Occipital lobe (tissue), 2 donors: Measurements from ENCODE around the gene DAD1. TPM values are rescaled to one million over a fixed set of nuclear protein-coding genes. Genes with fewer than 3 reads are reported as not detected.
A peak's percentile ranks its signal among the peaks of the same experiment; 100 is the strongest.
"Not testable (repeated sequence)": the region's sequence is repeated elsewhere in the genome, so short reads cannot be mapped to it uniquely, and the experiment has no call there.

Experiments
- DNase-seq: peaks from one replicate; lab custom pipeline; 2025; lab: John Stamatoyannopoulos, UW
- total RNA-seq: library from RNA; depleted of rRNA; stranded (reverse); fragments of >200 nt; gene quantifications from one replicate; pipeline ENCODE4 v1.2.3, GENCODE V29; 2014

The DAD1 gene
- total RNA-seq, 1 donor from 2014 or later: 72.5 TPM

- DNase-seq: no peak
These were observed 35.6 kb downstream of the DAD1 start for GRCh38 chr14:22553445-22553844.

DNA sequence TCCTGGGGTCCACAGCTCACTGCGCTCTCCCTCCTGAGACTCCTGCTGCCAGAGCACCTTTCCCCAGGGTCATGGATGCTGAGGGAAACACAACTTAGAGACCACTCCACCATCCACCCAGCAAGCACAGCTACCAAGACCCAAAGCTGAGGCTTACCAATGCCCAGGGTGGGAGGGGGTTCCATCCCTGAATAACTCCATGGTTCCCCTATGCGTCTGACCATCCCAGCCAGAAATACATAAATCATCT is 36.3 kb downstream of the DAD1 start:
- DNase-seq: no peak

DNA sequence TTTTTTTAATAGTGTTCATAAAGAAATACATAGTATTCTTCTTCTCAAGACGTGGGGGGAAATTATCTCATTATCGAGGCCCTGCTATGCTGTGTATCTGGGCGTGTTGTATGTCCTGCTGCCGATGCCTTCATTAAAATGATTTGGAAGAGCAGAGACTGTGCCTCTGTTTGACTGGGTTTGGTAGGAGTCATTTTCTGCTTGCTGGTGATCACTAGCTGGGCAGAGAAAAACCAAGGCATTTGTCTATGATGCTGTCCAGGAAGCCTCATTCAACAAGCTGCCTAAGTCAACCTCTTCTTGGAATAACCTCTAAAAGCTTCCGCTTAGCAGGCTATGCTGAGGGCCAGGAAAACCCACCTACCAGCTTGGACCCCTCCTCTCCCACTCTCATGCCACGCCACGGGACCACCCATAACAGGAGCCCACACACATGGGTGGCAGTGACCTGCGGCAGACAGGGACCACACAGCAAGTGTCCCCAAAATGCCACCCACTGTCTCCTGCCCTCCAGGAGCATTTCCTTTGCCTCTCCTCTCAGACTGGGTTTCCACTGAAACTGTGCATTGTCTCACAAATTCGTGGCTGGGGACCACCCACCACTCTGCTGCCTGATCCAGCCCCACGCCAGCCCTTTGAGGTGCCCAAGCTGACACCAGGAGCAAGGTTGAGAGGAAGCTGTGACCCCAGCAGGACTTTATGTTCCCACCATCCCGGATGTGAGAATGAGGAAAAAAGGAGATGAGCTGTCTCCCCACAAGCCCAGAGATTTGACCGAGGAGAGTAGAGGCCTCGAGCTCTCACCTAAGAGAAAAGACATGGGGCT is 36.8 kb downstream of the DAD1 start:
- DNase-seq: no peak

DNA sequence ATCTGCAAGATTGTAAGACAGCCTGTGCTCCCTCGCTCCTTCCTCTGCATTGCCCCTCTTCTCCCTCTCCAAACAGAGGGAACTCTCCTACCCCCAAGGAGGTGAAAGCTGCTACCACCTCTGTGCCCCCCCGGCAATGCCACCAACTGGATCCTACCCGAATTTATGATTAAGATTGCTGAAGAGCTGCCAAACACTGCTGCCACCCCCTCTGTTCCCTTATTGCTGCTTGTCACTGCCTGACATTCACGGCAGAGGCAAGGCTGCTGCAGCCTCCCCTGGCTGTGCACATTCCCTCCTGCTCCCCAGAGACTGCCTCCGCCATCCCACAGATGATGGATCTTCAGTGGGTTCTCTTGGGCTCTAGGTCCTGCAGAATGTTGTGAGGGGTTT is 37.4 kb downstream of the DAD1 start:
- DNase-seq: peak; percentile 33

- DNase-seq: no peak
These were observed 38.9 kb downstream of the DAD1 start for GRCh38 chr14:22549981-22550673.

- no peak for DNase-seq
These were observed 39.6 kb downstream of the DAD1 start for GRCh38 chr14:22549324-22549962.

- DNase-seq: no peak
These were observed 40.9 kb downstream of the DAD1 start for GRCh38 chr14:22547948-22548750.

DNA sequence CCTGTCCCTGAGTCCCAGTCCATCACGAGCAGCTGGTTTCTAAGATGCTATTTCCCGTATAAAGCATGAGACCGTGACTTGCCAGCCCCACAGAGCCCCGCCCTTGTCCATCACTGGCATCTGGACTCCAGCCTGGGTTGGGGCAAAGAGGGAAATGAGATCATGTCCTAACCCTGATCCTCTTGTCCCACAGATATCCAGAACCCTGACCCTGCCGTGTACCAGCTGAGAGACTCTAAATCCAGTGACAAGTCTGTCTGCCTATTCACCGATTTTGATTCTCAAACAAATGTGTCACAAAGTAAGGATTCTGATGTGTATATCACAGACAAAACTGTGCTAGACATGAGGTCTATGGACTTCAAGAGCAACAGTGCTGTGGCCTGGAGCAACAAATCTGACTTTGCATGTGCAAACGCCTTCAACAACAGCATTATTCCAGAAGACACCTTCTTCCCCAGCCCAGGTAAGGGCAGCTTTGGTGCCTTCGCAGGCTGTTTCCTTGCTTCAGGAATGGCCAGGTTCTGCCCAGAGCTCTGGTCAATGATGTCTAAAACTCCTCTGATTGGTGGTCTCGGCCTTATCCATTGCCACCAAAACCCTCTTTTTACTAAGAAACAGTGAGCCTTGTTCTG is 41.6 kb downstream of the DAD1 start:
- DNase-seq: no peak

DNA sequence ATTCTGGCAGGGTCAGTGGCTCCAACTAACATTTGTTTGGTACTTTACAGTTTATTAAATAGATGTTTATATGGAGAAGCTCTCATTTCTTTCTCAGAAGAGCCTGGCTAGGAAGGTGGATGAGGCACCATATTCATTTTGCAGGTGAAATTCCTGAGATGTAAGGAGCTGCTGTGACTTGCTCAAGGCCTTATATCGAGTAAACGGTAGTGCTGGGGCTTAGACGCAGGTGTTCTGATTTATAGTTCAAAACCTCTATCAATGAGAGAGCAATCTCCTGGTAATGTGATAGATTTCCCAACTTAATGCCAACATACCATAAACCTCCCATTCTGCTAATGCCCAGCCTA is 42.3 kb downstream of the DAD1 start:
- DNase-seq: no peak

DNA sequence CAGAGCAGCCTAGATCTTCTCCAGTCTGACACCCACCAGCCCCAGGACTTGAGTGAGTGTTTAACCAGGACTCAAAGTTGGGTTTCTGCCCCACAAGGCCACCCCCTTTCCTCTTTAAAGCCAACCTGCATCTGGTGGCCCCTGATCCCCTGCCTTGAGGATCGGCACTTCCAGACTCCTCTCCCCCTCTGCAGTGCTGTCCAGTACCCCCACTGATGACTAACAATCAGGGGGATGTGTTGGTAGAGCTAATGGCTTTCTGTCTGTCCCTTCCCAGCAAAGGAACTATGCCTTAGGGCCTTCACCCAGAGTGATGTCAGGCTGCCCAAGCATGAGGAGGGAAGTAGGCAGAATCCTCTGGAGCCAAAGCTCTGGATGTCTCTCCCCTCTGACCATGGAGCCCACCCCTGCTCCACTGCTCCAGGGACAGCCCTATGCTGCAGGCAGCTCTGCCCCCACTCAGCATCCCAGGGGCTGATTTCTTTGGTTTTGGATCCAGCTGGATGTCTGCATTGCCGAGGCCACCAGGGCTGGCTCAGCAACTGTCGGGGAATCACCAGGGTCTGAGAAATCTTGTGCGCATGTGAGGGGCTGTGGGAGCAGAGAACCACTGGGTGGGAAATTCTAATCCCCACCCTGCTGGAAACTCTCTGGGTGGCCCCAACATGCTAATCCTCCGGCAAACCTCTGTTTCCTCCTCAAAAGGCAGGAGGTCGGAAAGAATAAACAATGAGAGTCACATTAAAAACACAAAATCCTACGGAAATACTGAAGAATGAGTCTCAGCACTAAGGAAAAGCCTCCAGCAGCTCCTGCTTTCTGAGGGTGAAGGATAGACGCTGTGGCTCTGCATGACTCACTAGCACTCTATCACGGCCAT is 42.9 kb downstream of the DAD1 start:
- DNase-seq: no peak

GRCh38 chr14:22544881-22545420 is 44.1 kb downstream of the DAD1 start:
- no peak for DNase-seq

GRCh38 chr14:22544406-22544805 is 44.6 kb downstream of the DAD1 start:
- DNase-seq: no peak

- DNase-seq: not testable (repeated sequence)
These were observed 45.3 kb downstream of the DAD1 start for GRCh38 chr14:22543570-22544357.

GRCh38 chr14:22542360-22542759 is 46.7 kb downstream of the DAD1 start:
- no peak for DNase-seq

DNA sequence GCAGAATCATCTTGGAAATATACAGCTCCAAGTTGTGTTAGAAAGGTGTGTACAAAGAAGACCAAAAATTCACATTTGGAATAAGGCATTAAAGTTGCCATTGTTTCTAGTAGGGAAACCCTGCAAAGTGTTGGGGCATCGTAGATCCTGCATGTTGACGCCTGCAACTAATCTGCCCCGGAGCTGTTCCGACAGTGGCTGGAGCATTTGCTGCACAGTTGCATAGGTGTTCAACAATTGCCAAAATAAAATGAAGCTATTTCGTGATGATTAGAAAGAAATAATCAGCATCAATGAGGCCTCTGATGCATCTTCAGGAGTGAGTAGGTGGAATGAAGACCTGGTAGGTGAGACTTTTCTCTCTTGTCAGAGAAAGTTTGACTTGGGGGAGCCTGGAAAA is 47.3 kb downstream of the DAD1 start:
- DNase-seq: no peak

GRCh38 chr14:22540811-22541360 is 48.1 kb downstream of the DAD1 start:
- no peak for DNase-seq

DNA sequence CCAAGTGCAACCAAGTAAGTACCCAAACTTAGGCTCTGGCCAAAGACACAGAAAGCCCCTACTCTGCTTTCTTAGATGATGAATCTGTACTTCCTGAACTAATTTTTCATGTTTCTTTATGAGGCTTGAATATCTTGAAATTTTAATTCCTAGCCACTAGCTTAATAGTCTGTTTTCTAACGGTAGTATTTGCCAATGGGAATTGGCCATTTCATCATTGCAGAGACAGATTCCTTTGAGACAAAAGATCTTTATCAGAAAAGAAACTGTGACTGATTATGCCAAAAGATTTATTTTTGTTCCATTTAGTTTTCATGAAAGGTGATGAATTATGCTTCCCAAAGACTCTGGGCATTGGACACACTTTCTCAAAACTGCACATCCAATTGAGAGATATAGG is 48.7 kb downstream of the DAD1 start:
- DNase-seq: no peak

DNA sequence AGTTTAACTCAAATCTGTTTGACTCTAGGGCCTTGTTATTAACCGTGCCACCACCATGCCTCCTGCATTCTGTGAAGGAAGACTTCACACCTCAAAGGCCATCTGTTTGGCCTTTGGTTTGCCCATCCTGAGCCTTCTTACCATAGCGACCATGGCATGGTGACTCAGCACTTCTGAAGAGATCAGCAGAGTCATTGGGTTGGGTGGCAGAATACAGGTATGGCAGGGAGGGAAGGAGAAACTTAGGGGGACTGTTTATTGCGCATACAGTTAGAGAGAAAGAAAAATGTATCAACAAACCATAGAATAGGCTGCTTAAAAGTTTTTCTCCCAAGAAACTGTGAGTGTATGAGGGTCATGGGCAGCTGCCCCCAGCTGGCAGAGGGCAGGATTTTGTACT is 49.2 kb downstream of the DAD1 start:
- no peak for DNase-seq

DNA sequence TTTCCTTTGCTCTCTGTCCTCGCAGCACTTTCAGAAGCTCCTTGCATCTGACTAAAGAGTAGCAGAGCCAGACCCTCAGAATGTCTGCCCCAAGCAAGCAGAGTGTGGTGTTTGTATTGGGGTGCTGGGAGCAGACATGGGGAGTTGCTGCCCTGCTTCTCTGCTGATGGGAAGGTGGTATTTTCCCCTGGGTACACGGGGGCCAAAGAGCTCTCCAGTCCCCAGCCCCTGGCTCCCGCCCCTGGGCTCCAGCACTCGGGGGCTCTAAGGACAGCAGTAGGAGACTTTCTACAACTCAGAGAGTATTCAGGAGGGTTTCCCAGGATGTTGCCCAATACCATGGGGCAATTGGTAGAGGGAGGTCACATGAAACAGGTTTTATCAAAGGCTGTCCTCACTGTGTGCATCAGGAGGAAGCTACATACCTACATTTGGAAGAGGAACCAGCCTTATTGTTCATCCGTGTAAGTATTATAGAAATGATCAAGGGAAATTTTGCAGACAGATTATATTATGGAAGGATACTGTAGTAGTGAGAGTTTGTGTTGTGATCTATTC is 50.3 kb downstream of the DAD1 start:
- DNase-seq: no peak
